GM18505 (cell line): Measurements from ENCODE around the gene GPR156.
"Not testable (repeated sequence)": the region's sequence is repeated elsewhere in the genome, so short reads cannot be mapped to it uniquely, and the experiment has no call there.

ENCODE experiments used
- ATAC-seq: cut with Tn5 transposase; IDR thresholded peaks from one replicate; pipeline ENCODE4 v1.9.1; 2021; ENCODE audit not compliant: unreplicated experiment
- POLR2A ChIP-seq: IDR thresholded peaks from 4 replicates; pipeline ENCODE4 v1.6.1; 2011; ENCODE audit warnings: borderline replicate concordance; ENCODE audit not compliant: insufficient read depth, insufficient read length; ENCODE audit errors: extremely low read depth

The GPR156 gene

GRCh38 chr3:120157113-120157512 is 127.9 kb downstream of the GPR156 start:
- ATAC-seq: no peak
- TF ChIP-seq POLR2A: no peak

- no peak for ATAC-seq
- TF ChIP-seq POLR2A: no peak
Observed at GRCh38 chr3:120156699-120157098, 128.3 kb downstream of the GPR156 start.

- not testable (repeated sequence) for ATAC-seq
Observed at GRCh38 chr3:120155694-120156093, 129.3 kb downstream of the GPR156 start.

- no peak for TF ChIP-seq POLR2A
- no peak for ATAC-seq
Observed at GRCh38 chr3:120155108-120155507, 129.9 kb downstream of the GPR156 start.

GRCh38 chr3:120153294-120153693 is 131.7 kb downstream of the GPR156 start:
- ATAC-seq: no peak
- TF ChIP-seq POLR2A: no peak

GRCh38 chr3:120151791-120152190 is 133.2 kb downstream of the GPR156 start:
- no peak for ATAC-seq
- no peak for TF ChIP-seq POLR2A

GRCh38 chr3:120148187-120148949 is 136.7 kb downstream of the GPR156 start:
- ATAC-seq: no peak

GRCh38 chr3:120147072-120147871 is 137.8 kb downstream of the GPR156 start:
- no peak for TF ChIP-seq POLR2A
- ATAC-seq: peak; percentile 55

More at GRCh38 chr3:120148187-120148949, 136.7 kb downstream of the GPR156 start:
- no peak for TF ChIP-seq POLR2A

GRCh38 chr3:120145542-120146285 is 139.3 kb downstream of the GPR156 start:
- peak; percentile 41 for ATAC-seq
- no peak for TF ChIP-seq POLR2A

GRCh38 chr3:120144267-120144666 is 140.8 kb downstream of the GPR156 start:
- no peak for TF ChIP-seq POLR2A
- no peak for ATAC-seq

GRCh38 chr3:120143676-120144075 is 141.3 kb downstream of the GPR156 start:
- no peak for ATAC-seq
- TF ChIP-seq POLR2A: no peak

- no peak for ATAC-seq
- no peak for TF ChIP-seq POLR2A
Observed at GRCh38 chr3:120142236-120142635, 142.8 kb downstream of the GPR156 start.

GRCh38 chr3:120140098-120140742 is 144.8 kb downstream of the GPR156 start:
- no peak for ATAC-seq
- TF ChIP-seq POLR2A: no peak
